Effector memory CD4-positive, alpha-beta T cell (primary cell): ENCODE measurements around the gene BNIP2.

ENCODE experiments used
- DNase-seq, 3 donors: peaks; one replicate each; pipeline ENCODE4 v3.0.0-alpha.2; 2020
- H3K27ac ChIP-seq: 2 replicates; pipeline ENCODE4 v1.7.0; 2013; ENCODE audit warnings: mild to moderate bottlenecking, low read length, moderate library complexity; ENCODE audit not compliant: insufficient read depth, poor library complexity, severe bottlenecking
- H3K27me3 ChIP-seq: replicated peaks from 2 replicates; pipeline ENCODE4 v1.7.0; 2013; ENCODE audit warnings: mild to moderate bottlenecking, low read length; ENCODE audit not compliant: insufficient read depth, control insufficient read depth, poor library complexity, severe bottlenecking
- H3K36me3 ChIP-seq: 2 replicates; pipeline ENCODE4 v1.7.0; 2013; ENCODE audit warnings: mild to moderate bottlenecking, low read length, moderate library complexity; ENCODE audit not compliant: control insufficient read depth, insufficient read depth
- H3K4me1 ChIP-seq: 2 replicates; pipeline ENCODE4 v1.7.0; 2013; ENCODE audit warnings: low read length, mild to moderate bottlenecking; ENCODE audit not compliant: control insufficient read depth, insufficient read depth, poor library complexity, severe bottlenecking
- H3K4me3 ChIP-seq: 2 replicates; pipeline ENCODE4 v1.7.0; 2013; ENCODE audit warnings: low read length, low read depth, mild to moderate bottlenecking; ENCODE audit not compliant: insufficient read depth, poor library complexity, severe bottlenecking
- H3K9me3 ChIP-seq: 2 replicates; pipeline ENCODE4 v1.7.0; 2013; ENCODE audit warnings: mild to moderate bottlenecking, low read length, moderate library complexity; ENCODE audit not compliant: control insufficient read depth

Gene BNIP2

DNA sequence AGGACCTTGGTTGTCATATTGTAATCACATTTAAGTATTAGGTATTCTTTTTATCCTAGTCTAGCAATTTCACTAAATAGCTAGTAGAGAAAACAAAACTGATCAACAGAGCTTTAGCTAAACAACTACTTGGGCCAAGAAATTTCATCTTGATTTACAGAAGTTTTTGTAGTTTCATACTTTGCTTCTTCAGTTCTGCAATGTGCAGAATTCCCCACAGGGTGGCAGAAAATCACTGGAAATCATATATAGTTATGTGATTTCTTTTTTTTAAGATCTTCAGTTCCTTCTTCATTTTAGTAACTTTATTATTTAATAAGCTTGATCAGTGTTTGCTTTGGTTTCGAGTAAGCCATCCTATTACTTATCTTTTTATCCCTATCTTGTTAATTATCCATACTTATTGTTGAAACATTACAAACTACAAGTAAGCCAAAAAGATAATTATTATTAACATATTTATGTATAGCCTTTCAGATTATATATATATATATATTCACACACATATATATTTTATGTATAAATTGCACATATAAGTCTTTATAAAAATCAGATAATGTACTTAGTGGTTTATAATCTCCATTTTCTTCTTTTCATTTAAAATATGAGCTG, 2.2 kb upstream of the BNIP2 start:
- peaks cover 20% of the 10 kb centered on the region for H3K4me1 ChIP-seq
- H3K36me3 ChIP-seq, result no peaks in the 10 kb centered on the region
- peak in 1 of 3 donors; percentile 18 for DNase-seq
- no peaks in the 10 kb centered on the region for H3K9me3 ChIP-seq
- no peak overlapping the region for H3K4me3 ChIP-seq
- no peak overlapping the region for H3K27ac ChIP-seq
- H3K27me3 ChIP-seq, result no peaks in the 10 kb centered on the region

DNA sequence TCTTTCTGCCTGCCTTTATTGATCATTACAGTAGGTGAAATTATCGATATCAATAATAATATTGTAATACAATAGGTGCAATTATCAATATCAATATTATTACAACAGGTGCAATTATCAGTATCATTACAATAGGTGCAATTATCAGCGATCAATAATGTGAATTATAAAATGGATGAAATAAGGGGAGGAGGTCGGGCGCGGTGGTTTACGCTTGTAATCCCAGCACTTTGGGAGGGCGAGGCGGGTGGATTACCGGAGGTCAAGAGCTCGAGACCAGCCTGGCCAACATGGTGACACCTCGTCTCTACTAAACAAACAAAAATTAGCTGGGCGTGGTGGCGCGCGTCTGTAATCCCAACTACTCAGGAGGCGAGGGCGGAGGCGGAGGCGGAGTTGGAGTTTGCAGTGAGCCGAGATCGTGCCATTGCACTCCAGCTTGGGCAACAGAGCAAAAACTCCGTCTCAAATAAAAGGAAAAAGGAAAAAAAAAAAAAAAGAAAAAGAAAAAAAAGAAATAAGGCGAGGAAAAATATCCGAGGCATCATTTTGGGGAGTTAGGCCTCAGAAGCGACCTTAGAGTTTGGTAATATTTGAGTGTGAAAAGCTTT, 611 bp upstream of the BNIP2 start:
- DNase-seq, result peak; percentile 21 to 47 (median 46)

DNA sequence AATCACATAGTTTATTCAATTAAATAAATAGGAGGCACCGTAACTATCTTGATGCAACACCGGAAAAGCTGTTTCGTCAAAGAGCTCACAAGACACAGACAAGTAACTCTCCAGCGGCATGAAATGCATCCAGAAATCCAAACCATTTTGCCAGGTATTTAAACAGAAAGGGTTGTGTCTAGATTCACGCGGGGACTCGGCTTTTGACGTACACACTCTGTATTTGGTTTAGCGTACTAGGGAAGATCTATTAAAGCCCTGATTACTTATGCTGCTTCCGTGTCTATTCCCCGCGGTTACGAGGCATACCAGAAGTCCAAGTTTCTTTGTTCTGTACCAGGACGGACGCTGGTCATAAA, 718 bp downstream of the BNIP2 start:
- peak overlapping the region; percentile 99 for H3K27ac ChIP-seq

More for the DNA sequence above, 611 bp upstream of the BNIP2 start:
- Histone ChIP-seq H3K36me3 (no peaks in the 10 kb centered on the region), H3K9me3 (no peaks in the 10 kb centered on the region), H3K27ac (peak overlapping the region; percentile 99), H3K27me3 (no peaks in the 10 kb centered on the region), H3K4me1 (peaks cover 29% of the 10 kb centered on the region), H3K4me3 (peak overlapping the region; percentile 97)

DNA sequence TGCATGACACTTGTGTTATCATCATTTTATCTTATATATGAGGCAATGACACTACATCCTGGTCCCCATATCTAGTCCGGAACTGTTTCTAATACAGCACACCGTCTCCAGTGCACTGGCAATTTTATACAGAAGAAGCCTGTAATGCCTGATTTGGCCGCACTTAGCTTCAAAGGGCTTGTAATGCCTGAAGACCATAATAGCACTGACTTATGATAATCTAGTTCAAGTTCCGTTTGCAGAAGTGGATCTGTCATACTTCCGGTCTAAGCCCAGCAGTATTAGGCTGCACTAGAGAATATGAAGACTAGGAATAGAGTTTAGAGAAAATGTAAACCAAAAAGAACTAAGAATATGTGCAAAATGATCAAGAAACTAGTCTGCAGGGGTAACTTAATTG, 1.3 kb downstream of the BNIP2 start:
- no peaks in the 10 kb centered on the region for H3K27me3 ChIP-seq
- H3K9me3 ChIP-seq, result no peaks in the 10 kb centered on the region
- DNase-seq, result peak in 1 of 3 donors; percentile 17
- no peaks in the 10 kb centered on the region for H3K36me3 ChIP-seq
- H3K4me3 ChIP-seq, result peak overlapping the region; percentile 97
- peaks cover 29% of the 10 kb centered on the region for H3K4me1 ChIP-seq
- peak overlapping the region; percentile 99 for H3K27ac ChIP-seq

More for the DNA sequence above, 718 bp downstream of the BNIP2 start:
- no peaks in the 10 kb centered on the region for H3K27me3 ChIP-seq
- peaks cover 29% of the 10 kb centered on the region for H3K4me1 ChIP-seq
- DNase-seq, result peak in 2 of 3 donors; percentile 8 to 27
- H3K36me3 ChIP-seq, result no peaks in the 10 kb centered on the region
- no peaks in the 10 kb centered on the region for H3K9me3 ChIP-seq
- H3K4me3 ChIP-seq, result peak overlapping the region; percentile 97

DNA sequence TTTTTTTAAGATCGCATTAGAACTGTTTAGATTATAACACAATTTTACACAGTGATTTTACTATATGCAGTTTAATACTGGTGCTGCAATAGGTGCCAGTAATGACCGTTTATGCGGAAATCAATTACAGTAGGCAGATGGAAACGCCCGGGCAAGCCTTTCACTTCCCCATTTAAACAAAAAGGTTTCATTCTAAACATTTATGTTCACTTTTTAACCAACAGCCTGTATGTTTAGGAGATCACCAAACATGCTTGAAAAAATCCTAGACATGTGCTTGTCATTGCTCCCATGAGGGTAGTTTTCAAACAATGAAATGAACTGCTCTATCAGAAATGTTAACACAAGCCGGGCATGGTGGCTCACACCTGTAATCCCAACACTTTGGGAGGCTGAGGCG, 2.7 kb downstream of the BNIP2 start:
- peaks cover 6% of the 10 kb centered on the region for H3K36me3 ChIP-seq
- DNase-seq, result no peak
- no peaks in the 10 kb centered on the region for H3K27me3 ChIP-seq
- peaks cover 29% of the 10 kb centered on the region for H3K4me1 ChIP-seq
- H3K9me3 ChIP-seq, result no peaks in the 10 kb centered on the region
- H3K27ac ChIP-seq, result no peak overlapping the region
- H3K4me3 ChIP-seq, result no peak overlapping the region

DNA sequence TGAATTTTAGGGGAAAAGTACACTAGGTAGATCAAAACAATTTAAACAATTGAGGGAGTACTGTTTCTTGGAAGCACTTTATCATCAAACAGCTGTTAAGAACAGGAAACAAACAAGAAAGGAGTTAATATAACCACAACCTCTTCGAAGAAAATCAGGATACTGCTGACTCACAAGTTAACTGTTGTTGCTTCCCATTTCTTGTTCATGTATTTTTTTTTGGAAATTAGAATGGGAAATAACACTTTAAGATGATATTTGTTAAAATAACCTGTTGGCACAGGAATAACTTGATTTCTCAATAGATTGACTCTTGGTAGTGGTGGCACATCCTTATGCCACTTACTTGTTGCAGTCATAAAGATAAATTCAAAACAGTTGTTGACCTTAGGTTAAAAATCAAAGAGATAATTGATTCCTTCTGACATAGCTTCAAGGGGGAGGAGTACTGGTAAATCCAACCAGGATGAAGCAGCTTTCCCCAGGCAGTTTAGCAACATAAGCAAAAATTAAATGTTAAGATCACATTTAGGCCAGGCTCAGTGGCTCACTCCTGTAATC, 3.3 kb downstream of the BNIP2 start:
- H3K27ac ChIP-seq, result no peak overlapping the region
- H3K4me3 ChIP-seq, result no peak overlapping the region
- no peaks in the 10 kb centered on the region for H3K27me3 ChIP-seq
- H3K4me1 ChIP-seq, result peaks cover 29% of the 10 kb centered on the region
- DNase-seq, result no peak
- H3K9me3 ChIP-seq, result no peaks in the 10 kb centered on the region
- peaks cover 10% of the 10 kb centered on the region for H3K36me3 ChIP-seq

DNA sequence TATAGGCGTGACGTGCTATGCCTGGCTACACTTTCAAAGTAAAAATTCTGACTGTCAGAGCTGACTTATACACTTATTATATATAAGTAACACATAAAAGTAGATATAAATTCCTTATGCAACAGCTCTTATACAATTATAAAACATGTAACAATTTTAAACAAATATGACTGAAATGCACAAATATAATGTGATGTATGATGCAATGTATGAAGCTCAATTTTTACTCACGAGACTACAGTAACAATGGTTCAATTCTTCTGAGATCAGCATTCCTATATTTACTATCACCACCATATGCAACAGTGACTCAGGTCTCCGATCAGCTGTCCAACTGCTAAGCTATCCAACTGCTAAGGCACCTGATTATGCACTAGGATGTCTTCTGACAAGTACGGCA, 8.2 kb downstream of the BNIP2 start:
- Histone ChIP-seq H3K36me3 (peaks cover 55% of the 10 kb centered on the region), H3K4me3 (no peak overlapping the region), H3K27me3 (no peaks in the 10 kb centered on the region), H3K9me3 (no peaks in the 10 kb centered on the region), H3K27ac (no peak overlapping the region), H3K4me1 (peaks cover 7% of the 10 kb centered on the region)
- DNase-seq, result no peak

DNA sequence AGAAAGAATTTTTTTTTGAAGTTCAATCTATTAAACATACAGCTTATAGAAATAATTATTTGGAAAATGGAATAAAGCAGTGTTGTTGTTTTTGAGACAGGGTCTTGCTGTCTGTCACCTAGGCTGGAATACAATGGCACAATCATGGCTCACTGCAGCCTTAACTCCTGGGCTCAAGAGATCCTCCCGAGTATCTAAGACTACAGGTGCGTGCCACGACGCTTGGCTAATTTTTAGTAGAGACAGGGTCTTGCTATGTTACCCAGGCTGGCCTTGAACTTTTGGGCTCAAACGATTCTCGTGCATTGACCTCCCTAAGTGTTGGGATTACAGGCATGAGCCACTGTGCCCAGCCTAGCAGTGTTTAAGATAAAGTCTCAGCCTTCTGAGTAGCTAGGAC, 8.8 kb downstream of the BNIP2 start:
- no peak overlapping the region for H3K4me3 ChIP-seq
- H3K9me3 ChIP-seq, result no peaks in the 10 kb centered on the region
- H3K27me3 ChIP-seq, result no peaks in the 10 kb centered on the region
- no peak overlapping the region for H3K27ac ChIP-seq
- peaks cover 2% of the 10 kb centered on the region for H3K4me1 ChIP-seq
- no peak for DNase-seq
- H3K36me3 ChIP-seq, result peaks cover 60% of the 10 kb centered on the region

DNA sequence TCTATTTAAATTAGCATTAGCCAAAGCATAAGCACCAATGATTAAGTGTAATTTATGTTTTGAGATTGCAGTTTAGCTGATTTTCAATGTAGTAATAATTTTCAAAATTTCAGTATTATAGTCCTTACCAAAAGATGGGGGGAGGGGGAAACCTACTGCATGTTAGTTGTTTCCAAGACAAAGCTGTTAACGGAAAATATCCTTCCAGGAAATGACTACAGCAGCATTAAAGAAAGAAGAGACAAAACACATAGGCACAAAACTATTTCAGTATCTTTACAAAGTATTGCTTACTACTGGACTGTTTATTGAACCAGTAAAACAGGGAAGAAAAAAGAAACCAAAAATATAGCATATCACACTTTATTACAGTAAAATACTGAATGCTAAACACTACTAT, 10.5 kb downstream of the BNIP2 start:
- no peak overlapping the region for H3K4me3 ChIP-seq
- no peak overlapping the region for H3K27ac ChIP-seq
- peaks cover 70% of the 10 kb centered on the region for H3K36me3 ChIP-seq
- no peaks in the 10 kb centered on the region for H3K4me1 ChIP-seq
- no peaks in the 10 kb centered on the region for H3K9me3 ChIP-seq
- H3K27me3 ChIP-seq, result no peaks in the 10 kb centered on the region
- no peak for DNase-seq

DNA sequence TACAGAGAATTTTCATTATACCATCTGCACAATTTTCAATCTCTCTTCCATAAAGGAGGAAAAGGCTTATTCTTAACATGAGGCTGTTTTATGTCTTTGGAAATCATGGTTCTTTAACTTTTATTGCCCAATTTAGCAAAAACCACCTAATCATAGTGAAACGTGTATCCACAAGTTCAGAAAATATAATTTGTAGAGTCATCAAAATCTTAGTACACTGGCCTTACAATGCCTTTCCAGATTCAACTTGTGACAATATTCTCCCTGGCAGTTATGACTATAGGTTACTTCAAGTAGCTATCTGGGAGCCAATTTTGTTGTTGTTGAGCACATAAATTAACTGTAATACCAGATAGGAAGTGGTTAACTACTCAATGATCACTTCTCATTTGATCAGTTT, 10.9 kb downstream of the BNIP2 start:
- no peak overlapping the region for H3K4me3 ChIP-seq
- H3K4me1 ChIP-seq, result no peaks in the 10 kb centered on the region
- H3K36me3 ChIP-seq, result peaks cover 74% of the 10 kb centered on the region
- H3K27me3 ChIP-seq, result no peaks in the 10 kb centered on the region
- H3K27ac ChIP-seq, result no peak overlapping the region
- no peaks in the 10 kb centered on the region for H3K9me3 ChIP-seq
- DNase-seq, result no peak
